Activated CD8-positive, alpha-beta memory T cell treated with anti-CD3 and anti-CD28 coated beads for 48 hours (primary cell): ENCODE measurements around the gene AMIGO3.

Source experiments
- DNase-seq, 3 experiments: peaks; one replicate each; pipeline ENCODE4 v3.0.0-alpha.2; 2020; ENCODE audit warnings: low read depth in 2 of 3, low spot score in 2 of 3

Gene AMIGO3

GRCh38 chr3:49670940-49671290, 48.6 kb downstream of the AMIGO3 start:
- no peak for DNase-seq

- DNase-seq = no peak
Observed at GRCh38 chr3:49669352-49669751, 50.1 kb downstream of the AMIGO3 start.

DNA sequence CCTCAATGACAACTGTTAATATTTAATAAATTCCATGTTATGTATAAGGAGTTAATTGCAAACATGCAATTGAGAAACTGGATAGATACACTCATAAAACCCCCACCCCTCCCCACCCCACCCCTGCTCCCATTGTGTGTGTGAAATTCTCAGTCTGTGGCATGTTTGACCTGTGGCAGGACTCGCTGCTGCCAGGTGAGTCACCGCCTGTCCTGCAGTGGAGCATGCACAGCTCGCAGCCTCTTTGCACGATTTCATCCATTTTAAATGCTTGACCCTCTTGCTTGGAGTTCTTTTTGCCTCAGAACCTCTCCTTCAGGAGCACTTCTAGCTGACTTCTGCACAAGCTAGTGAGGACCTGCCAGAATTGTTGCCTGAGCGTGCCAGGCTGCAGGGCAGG, 50.6 kb downstream of the AMIGO3 start:
- no peak for DNase-seq

DNA sequence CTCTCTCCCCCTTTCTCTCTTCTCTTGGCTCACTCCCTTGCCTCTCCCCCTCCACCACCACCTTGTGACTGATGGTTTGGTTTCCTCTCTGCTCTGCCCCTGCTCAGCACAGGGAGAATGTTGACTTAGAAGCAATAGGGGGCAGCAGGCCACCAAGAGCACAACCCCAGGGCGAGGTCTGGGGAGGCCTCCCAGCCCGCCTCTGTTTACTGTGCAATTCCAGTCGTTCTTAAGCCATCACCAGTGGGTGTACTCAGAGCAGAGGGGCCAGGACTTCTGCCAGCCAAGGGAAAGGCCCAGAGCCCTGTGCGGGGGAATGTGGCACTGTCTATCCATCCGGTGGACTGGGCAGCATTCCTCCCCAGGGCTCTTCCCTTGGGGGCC, 51.1 kb downstream of the AMIGO3 start:
- DNase-seq = no peak

DNA sequence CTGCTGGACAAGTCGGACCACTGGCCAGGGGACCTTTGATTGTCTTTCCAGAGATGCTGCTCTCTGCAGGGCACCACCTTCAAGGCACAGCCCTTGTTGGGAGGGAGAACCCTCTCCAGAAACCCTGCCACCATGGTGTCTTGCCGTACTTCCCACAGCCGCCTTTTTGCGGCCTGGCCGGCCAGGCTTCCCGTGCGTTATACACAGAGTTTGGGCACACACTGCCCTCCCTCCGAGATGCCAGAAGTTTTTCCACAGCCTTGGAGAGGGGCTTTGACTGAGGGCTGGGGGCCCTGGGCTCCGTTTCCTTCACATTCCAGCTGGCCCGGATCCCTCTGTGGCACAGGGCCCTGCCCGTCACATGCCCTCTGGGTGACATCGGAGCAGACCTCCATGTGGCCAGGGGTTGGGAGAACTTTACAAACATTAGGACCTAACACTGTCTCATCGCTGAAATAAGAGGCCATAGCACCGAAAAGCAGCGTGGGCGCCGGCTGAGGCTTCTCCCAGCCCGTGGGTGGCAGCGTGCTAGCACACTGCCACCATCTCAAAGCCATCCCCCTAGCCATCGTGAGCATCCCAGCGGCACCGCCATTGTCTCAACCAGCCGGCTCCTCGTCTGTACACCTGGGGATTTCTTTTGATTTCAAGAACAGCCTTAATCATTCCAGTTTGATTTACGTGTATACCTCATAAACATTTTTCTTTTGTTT, 51.6 kb downstream of the AMIGO3 start:
- DNase-seq = no peak
